NT2/D1 (cell line): ENCODE results near the gene ABHD17C.

Experiments used
- DNase-seq: peaks from one replicate; pipeline ENCODE4 v3.0.0-alpha.2; 2011; ENCODE audit warnings: low read depth, low spot score
- H3K27me3 ChIP-seq: 2 replicates; pipeline ENCODE4 v1.6.0; 2011; ENCODE audit warnings: mild to moderate bottlenecking; ENCODE audit not compliant: insufficient read length, insufficient read depth
- H3K36me3 ChIP-seq: 2 replicates; pipeline ENCODE4 v1.6.1; 2011; ENCODE audit warnings: mild to moderate bottlenecking, low read length, mixed read lengths; ENCODE audit not compliant: insufficient read depth, insufficient read length
- H3K4me1 ChIP-seq: 2 replicates; pipeline ENCODE4 v1.5.1; 2011; ENCODE audit not compliant: insufficient read depth, insufficient read length
- H3K4me3 ChIP-seq: 2 replicates; pipeline ENCODE4 v1.5.1; 2011; ENCODE audit warnings: low read depth; ENCODE audit not compliant: insufficient read length
- H3K9ac ChIP-seq: 2 replicates; pipeline ENCODE4 v1.6.0; 2011; ENCODE audit warnings: low read depth; ENCODE audit not compliant: insufficient read length
- H3K9me3 ChIP-seq: 2 replicates; pipeline ENCODE4 v1.5.1; 2011; ENCODE audit warnings: mild to moderate bottlenecking, low read length; ENCODE audit not compliant: insufficient read depth
- SUZ12 ChIP-seq: IDR thresholded peaks from 2 replicates; pipeline ENCODE4 v1.6.1; 2011; ENCODE audit not compliant: insufficient read length, insufficient read depth; ENCODE audit errors: extremely low read depth
- YY1 ChIP-seq: IDR thresholded peaks from 2 replicates; pipeline ENCODE4 v1.6.1; 2011; ENCODE audit not compliant: insufficient read length, insufficient read depth
- ZNF274 ChIP-seq: IDR thresholded peaks from 2 replicates; pipeline ENCODE4 v1.6.1; 2011; ENCODE audit warnings: mild to moderate bottlenecking, low read depth, low read length

Gene ABHD17C

GRCh38 chr15:80701676-80702311 lies 6.7 kb downstream of the ABHD17C start:
- no peak overlapping the region for H3K4me3 ChIP-seq
- no peaks in the 10 kb centered on the region for H3K36me3 ChIP-seq
- no peak overlapping the region for H3K9ac ChIP-seq
- H3K27me3 ChIP-seq, result peaks cover 10% of the 10 kb centered on the region
- no peaks in the 10 kb centered on the region for H3K9me3 ChIP-seq
- DNase-seq, result no peak
- no peak for TF ChIP-seq ZNF274
- TF ChIP-seq SUZ12, result no peak
- no peak for TF ChIP-seq YY1
- H3K4me1 ChIP-seq, result no peaks in the 10 kb centered on the region

GRCh38 chr15:80703081-80703480 lies 8.0 kb downstream of the ABHD17C start:
- no peak overlapping the region for H3K4me3 ChIP-seq
- no peaks in the 10 kb centered on the region for H3K36me3 ChIP-seq
- H3K4me1 ChIP-seq, result no peaks in the 10 kb centered on the region
- no peak for DNase-seq
- H3K9me3 ChIP-seq, result no peaks in the 10 kb centered on the region
- H3K27me3 ChIP-seq, result no peaks in the 10 kb centered on the region
- no peak for TF ChIP-seq SUZ12
- no peak for TF ChIP-seq YY1
- TF ChIP-seq ZNF274, result no peak
- no peak overlapping the region for H3K9ac ChIP-seq

GRCh38 chr15:80703965-80704364 lies 8.9 kb downstream of the ABHD17C start:
- H3K9ac ChIP-seq, result no peak overlapping the region
- H3K4me1 ChIP-seq, result no peaks in the 10 kb centered on the region
- H3K36me3 ChIP-seq, result no peaks in the 10 kb centered on the region
- DNase-seq, result no peak
- TF ChIP-seq ZNF274, result no peak
- no peak for TF ChIP-seq SUZ12
- no peak for TF ChIP-seq YY1
- no peaks in the 10 kb centered on the region for H3K9me3 ChIP-seq
- H3K4me3 ChIP-seq, result no peak overlapping the region
- no peaks in the 10 kb centered on the region for H3K27me3 ChIP-seq

- no peak overlapping the region for H3K9ac ChIP-seq
- no peak for DNase-seq
- TF ChIP-seq SUZ12 (no peak), ZNF274 (no peak), YY1 (no peak)
Observed at GRCh38 chr15:80706161-80706560, 11.1 kb downstream of the ABHD17C start.

GRCh38 chr15:80709542-80709941 lies 14.4 kb downstream of the ABHD17C start:
- no peak overlapping the region for H3K4me3 ChIP-seq
- no peaks in the 10 kb centered on the region for H3K9me3 ChIP-seq
- no peak for TF ChIP-seq ZNF274
- no peak for TF ChIP-seq YY1
- no peak for TF ChIP-seq SUZ12
- H3K36me3 ChIP-seq, result peaks cover 3% of the 10 kb centered on the region
- no peak for DNase-seq
- H3K4me1 ChIP-seq, result no peaks in the 10 kb centered on the region
- H3K9ac ChIP-seq, result no peak overlapping the region
- no peaks in the 10 kb centered on the region for H3K27me3 ChIP-seq

More at GRCh38 chr15:80706161-80706560, 11.1 kb downstream of the ABHD17C start:
- H3K36me3 ChIP-seq, result no peaks in the 10 kb centered on the region
- no peaks in the 10 kb centered on the region for H3K27me3 ChIP-seq
- H3K4me1 ChIP-seq, result no peaks in the 10 kb centered on the region
- H3K9me3 ChIP-seq, result no peaks in the 10 kb centered on the region
- H3K4me3 ChIP-seq, result no peak overlapping the region

GRCh38 chr15:80710635-80711554 lies 15.8 kb downstream of the ABHD17C start:
- TF ChIP-seq ZNF274 (no peak), YY1 (no peak), SUZ12 (no peak)
- Histone ChIP-seq H3K4me3 (no peak overlapping the region), H3K9me3 (no peaks in the 10 kb centered on the region), H3K27me3 (no peaks in the 10 kb centered on the region), H3K4me1 (no peaks in the 10 kb centered on the region), H3K9ac (no peak overlapping the region), H3K36me3 (peaks cover 3% of the 10 kb centered on the region)
- DNase-seq, result no peak

- Histone ChIP-seq H3K4me3 (no peak overlapping the region), H3K4me1 (no peaks in the 10 kb centered on the region), H3K9ac (no peak overlapping the region), H3K9me3 (no peaks in the 10 kb centered on the region), H3K36me3 (peaks cover 3% of the 10 kb centered on the region), H3K27me3 (no peaks in the 10 kb centered on the region)
- no peak for DNase-seq
- TF ChIP-seq ZNF274 (no peak), SUZ12 (no peak), YY1 (no peak)
Observed at GRCh38 chr15:80711886-80712285, 16.8 kb downstream of the ABHD17C start.

- no peak for DNase-seq
Observed at GRCh38 chr15:80712956-80713355, 17.8 kb downstream of the ABHD17C start.

More at GRCh38 chr15:80712956-80713355, 17.8 kb downstream of the ABHD17C start:
- Histone ChIP-seq H3K9me3 (no peaks in the 10 kb centered on the region), H3K9ac (no peak overlapping the region), H3K4me1 (no peaks in the 10 kb centered on the region), H3K36me3 (peaks cover 3% of the 10 kb centered on the region), H3K27me3 (no peaks in the 10 kb centered on the region), H3K4me3 (no peak overlapping the region)
- TF ChIP-seq ZNF274 (no peak), SUZ12 (no peak), YY1 (no peak)
